Measurements from ENCODE around the gene ROGDI. TPM values are rescaled to one million over a fixed set of nuclear protein-coding genes. Genes with fewer than 3 reads are reported as not detected.

The ROGDI gene
- total and polyA plus RNA-seq, 2 donors (not counting 3 experiments of a cell fraction or from before 2014, with no cell fraction given): 12.0 to 36.9 TPM

DNA sequence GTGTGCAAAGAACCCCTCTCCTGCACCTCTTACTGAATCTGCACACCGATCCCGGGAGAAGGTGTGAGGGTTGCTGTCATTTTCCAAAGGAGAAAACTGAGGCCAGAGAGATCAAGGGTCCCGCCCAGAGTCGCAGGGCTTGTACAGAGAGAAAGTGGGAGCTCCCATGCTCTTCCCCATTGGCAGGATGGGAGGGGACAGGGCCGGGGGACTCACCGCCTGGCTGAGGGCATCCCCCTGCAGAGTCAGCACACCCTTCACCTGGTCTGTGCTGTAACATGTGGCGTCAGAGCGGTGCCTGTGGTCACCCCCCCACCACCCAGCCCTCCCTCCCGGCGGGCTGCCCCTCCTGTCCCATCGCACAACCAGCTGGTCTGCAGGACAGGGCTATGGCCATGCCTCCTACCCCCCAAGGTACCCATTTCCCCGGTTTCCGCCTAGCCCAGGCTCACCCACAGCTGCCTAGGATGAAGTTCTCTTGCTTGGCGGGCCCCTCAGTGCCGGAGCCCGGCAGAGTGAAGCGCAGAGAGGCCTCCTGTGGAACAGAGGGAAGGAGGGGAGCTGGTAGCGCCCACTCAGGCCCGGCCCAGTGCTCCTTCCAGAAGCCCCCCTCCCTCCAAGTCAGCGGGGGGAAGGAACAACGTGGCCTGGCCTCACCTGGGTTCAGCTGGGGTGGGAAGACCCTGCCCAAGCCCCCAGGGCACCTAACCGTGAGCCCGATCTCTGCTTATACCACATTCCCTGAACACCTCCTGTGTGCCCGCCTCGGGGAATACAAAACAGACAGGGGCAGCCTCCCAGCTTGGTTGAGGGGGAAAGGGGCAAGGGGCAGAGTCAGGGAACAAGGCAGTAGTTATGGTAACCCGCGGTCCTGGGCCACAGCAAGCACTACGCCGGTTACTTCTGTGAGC lies 1.1 kb downstream of the ROGDI start:
- ChIA-PET POLR2A (interaction anchor here (1.1 kb wide), 1 partner anchor 19 kb away, joined by 3 read pairs; no protein-coding TSS in a partner anchor), CTCF (interaction anchor here (2.1 kb wide), 1 partner anchor 13 kb away, joined by 5 read pairs; the partner anchor contains the start of gene SEPTIN12)
- no TSS peak for BruUV-seq (replicated peaks)
- H3K27me3 ChIP-seq (ENCODE audit: control insufficient read depth in 2 of 2, insufficient read depth in 2 of 2, low read length in 2 of 2): no peaks in the 10 kb centered on the region
- H3K27ac ChIP-seq (ENCODE audit: insufficient read depth, low read depth, low read length): no peak overlapping the region
- no peaks in the 10 kb centered on the region for H3K79me2 ChIP-seq (ENCODE audit: control insufficient read depth, insufficient read depth, low read length)
- H2AFZ ChIP-seq (ENCODE audit: low read depth, low read length): peak overlapping the region; percentile 96
- FAIRE-seq: no peak
- H3K4me2 ChIP-seq (ENCODE audit: insufficient read depth, low read length): peak overlapping the region; percentile 12
- no peaks in the 10 kb centered on the region for H4K20me1 ChIP-seq (replicated peaks; ENCODE audit: control insufficient read depth, extremely low read depth, insufficient read depth, low read length)
- H3K4me3 ChIP-seq (replicated peaks in 1 of 3; ENCODE audit: insufficient read depth in 1 of 3, low read depth in 1 of 3, low read length in 3 of 3): peak overlapping the region; percentile 59 to 76 (median 60)
- TF ChIP-seq MAX (IDR thresholded peaks at IDR 0.05; ENCODE audit: insufficient read depth, insufficient read length) (no peak), MYC (IDR thresholded peaks at IDR 0.05; ENCODE audit: low read depth, low read length) (no peak), FOS (IDR thresholded peaks at IDR 0.05; ENCODE audit: borderline replicate concordance, insufficient read depth, low read length) (no peak), EZH2 (IDR thresholded peaks at IDR 0.05; ENCODE audit: borderline replicate concordance, low read depth, low read length, severe bottlenecking) (no peak), POLR2AphosphoS5 (IDR thresholded peaks at IDR 0.05; ENCODE audit: insufficient read depth, low read depth, low read length) (no peak), POLR2A (IDR thresholded peaks at IDR 0.05; ENCODE audit: low read depth, low read length) (no peak), JUN (IDR thresholded peaks at IDR 0.05; ENCODE audit: borderline replicate concordance, insufficient read depth, insufficient read length, low read depth) (no peak), GATA2 (IDR thresholded peaks at IDR 0.05; ENCODE audit: insufficient read depth, insufficient read length, low read depth, low read length) (no peak)
- TF ChIP-seq, protein P1, sequence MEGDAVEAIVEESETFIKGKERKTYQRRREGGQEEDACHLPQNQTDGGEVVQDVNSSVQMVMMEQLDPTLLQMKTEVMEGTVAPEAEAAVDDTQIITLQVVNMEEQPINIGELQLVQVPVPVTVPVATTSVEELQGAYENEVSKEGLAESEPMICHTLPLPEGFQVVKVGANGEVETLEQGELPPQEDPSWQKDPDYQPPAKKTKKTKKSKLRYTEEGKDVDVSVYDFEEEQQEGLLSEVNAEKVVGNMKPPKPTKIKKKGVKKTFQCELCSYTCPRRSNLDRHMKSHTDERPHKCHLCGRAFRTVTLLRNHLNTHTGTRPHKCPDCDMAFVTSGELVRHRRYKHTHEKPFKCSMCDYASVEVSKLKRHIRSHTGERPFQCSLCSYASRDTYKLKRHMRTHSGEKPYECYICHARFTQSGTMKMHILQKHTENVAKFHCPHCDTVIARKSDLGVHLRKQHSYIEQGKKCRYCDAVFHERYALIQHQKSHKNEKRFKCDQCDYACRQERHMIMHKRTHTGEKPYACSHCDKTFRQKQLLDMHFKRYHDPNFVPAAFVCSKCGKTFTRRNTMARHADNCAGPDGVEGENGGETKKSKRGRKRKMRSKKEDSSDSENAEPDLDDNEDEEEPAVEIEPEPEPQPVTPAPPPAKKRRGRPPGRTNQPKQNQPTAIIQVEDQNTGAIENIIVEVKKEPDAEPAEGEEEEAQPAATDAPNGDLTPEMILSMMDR (IDR thresholded peaks at IDR 0.05; ENCODE audit: extremely low read depth in 1 of 2, insufficient read depth in 1 of 2, low read depth in 1 of 2, low read length in 2 of 2): no peak
- intact Hi-C loops (cut with micrococcal nuclease) (no loop called here), dilution Hi-C loops (cut with MboI; ENCODE audit: extremely low pct_ligation_motif_present, low sequenced_read_pairs) (no loop called here)
- H3K9me1 ChIP-seq (replicated peaks; ENCODE audit: control insufficient read depth, extremely low read depth, insufficient read depth, low read length): no peaks in the 10 kb centered on the region
- peak overlapping the region; percentile 1 for H3K9ac ChIP-seq (replicated peaks; ENCODE audit: extremely low read depth, insufficient read depth, low read length)
- DNase-seq (ENCODE audit: low read depth, low spot score): no peak
- peaks cover 2 to 7% of the 10 kb centered on the region in 2 experiments for H3K36me3 ChIP-seq (ENCODE audit: control insufficient read depth in 2 of 2, extremely low read depth in 1 of 2, insufficient read depth in 2 of 2, low read length in 2 of 2)
- peaks cover 7% of the 10 kb centered on the region for H3K4me1 ChIP-seq (ENCODE audit: control insufficient read depth, extremely low read depth, insufficient read depth, low read length)
- no peaks in the 10 kb centered on the region for H3K9me3 ChIP-seq (replicated peaks; ENCODE audit: control insufficient read depth, insufficient read depth, low read length)
